ENCODE measurements around the gene ABHD18. TPM values are rescaled to one million over a fixed set of nuclear protein-coding genes. Genes with fewer than 3 reads are reported as not detected.
"Not testable (repeated sequence)": the region's sequence is repeated elsewhere in the genome, so short reads cannot be mapped to it uniquely, and the experiment has no call there.

The ABHD18 gene
- total RNA-seq, 2 experiments from 2014 or later = 18.4 to 18.6 TPM

DNA sequence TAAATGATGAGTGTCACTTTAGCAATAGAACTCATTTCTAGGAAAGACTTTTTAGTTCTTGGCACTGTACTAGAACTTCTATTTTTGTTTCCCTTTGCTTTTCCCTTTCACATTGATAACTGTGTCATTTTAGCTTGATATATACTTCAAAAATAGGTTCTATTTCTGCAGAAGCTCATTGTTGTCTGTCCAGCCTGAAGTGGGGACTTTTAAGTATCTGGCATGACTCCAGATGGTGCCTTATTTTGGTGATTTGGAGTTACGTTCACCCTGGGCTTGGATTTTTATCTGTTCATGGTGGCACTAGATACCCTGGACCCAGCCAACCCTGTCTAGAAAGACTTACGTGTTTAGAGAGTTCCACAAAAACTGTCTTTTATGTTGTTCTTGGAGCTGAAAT is 3.4 kb downstream of the ABHD18 start:
- no peak overlapping the region for H3K27ac Mint-ChIP-seq
- no peak for DNase-seq
- peaks cover 11% of the 10 kb centered on the region for H3K36me3 Mint-ChIP-seq
- no peaks in the 10 kb centered on the region for H3K27me3 Mint-ChIP-seq
- H3K4me1 Mint-ChIP-seq = peaks cover 28% of the 10 kb centered on the region
- no peaks in the 10 kb centered on the region for H3K9me3 Mint-ChIP-seq
- H3K4me3 Mint-ChIP-seq = no peak overlapping the region

DNA sequence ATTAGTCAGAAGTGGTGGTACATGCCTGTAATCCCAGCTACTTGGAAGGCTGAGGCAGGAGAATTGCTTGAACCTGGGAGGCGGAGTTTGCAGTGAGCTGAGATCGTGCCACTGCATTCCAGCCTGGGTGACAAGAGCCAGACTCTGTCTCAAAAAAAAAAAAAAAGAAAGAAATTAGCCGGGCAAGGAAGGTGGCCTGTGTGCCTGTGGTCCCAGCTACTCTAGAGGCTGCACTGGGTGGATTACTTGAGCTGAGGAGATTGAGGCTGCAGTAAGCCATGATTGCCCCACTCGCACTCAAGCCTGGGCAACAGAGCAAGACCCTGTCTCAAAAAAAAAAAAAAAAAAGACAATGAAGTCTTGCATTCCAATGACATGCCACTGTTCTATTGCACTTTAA is 5.7 kb downstream of the ABHD18 start:
- H3K27ac Mint-ChIP-seq = not testable (repeated sequence)

DNA sequence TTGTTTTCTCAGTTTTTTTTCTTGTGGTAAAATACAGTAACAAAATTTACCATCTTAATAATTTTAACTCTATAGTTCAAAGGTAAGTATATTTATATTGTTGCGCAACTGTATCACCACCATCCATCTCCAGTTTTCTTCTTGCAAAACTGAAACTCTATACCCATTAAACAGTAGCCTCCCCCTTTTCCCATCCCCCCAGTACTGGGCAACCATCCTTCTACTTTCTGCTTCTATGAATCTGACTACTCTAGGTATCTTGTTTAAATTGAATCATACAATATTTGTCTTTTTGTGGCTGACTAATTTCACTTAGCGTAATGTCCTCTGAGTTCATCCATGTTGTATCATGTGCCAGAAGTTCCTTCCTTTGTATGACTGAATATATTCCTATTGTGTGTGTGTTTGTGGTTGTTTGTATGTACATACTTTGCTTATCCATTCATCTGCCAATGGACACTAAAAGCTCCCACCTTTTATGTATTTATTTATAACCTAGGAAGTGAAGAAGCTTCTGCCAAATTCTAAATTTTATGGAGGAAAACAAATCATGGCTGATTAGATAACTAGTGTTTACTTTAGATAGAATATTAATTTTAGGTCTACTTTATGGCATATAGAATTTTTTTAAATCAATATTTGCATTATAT is 10.0 kb downstream of the ABHD18 start:
- no peak overlapping the region for H3K27ac Mint-ChIP-seq
- no peak for DNase-seq
- no peaks in the 10 kb centered on the region for H3K9me3 Mint-ChIP-seq
- H3K36me3 Mint-ChIP-seq = peaks cover 16% of the 10 kb centered on the region
- peaks cover 14% of the 10 kb centered on the region for H3K4me1 Mint-ChIP-seq
- no peak overlapping the region for H3K4me3 Mint-ChIP-seq
- H3K27me3 Mint-ChIP-seq = no peaks in the 10 kb centered on the region

More for the DNA sequence above, 5.7 kb downstream of the ABHD18 start:
- H3K36me3 Mint-ChIP-seq = peaks cover 18% of the 10 kb centered on the region
- not testable (repeated sequence) for DNase-seq, H3K9me3 Mint-ChIP-seq, H3K27me3 Mint-ChIP-seq, H3K4me3 Mint-ChIP-seq
- peaks cover 29% of the 10 kb centered on the region for H3K4me1 Mint-ChIP-seq

DNA sequence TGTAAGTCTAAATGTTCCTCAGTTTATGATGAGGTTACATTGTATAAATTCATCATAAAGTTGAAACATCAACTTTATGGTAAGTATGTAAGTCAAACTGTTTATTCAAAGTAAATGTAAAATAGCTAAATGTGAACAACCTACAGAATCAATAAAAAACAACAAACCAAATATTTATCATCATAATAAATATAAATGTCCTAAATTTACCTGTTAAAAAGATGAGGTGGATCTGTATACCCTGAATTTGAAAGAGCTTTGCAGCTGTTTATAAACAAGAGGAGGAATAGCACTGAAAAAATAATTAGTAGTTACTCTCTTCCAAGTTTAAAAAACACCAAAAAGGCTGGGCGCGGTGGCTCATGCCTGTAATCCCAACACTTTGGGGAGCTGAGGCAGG is 13.7 kb downstream of the ABHD18 start:
- no peak overlapping the region for H3K4me3 Mint-ChIP-seq
- peaks cover 4% of the 10 kb centered on the region for H3K4me1 Mint-ChIP-seq
- peaks cover 16% of the 10 kb centered on the region for H3K36me3 Mint-ChIP-seq
- no peaks in the 10 kb centered on the region for H3K9me3 Mint-ChIP-seq
- no peaks in the 10 kb centered on the region for H3K27me3 Mint-ChIP-seq
- H3K27ac Mint-ChIP-seq = no peak overlapping the region
- DNase-seq = no peak

DNA sequence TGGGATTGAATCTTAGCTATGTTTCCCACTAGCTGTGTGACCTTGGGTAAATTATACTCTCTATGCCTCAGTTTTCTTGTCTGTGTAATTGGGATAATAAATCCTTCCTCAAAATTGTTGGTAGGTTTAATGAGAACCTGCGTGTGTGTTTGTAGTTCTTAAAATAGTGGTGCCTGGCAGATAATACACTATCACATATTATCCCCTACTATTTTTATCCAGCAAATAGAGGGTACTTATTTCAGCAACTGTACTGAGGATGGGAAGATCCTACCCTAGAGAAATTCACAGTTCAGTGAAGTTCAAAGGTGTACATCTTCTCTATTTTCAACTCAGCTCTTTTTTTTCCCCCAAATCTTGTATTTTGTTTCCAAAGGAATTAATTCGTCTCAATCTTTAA is 17.2 kb downstream of the ABHD18 start:
- no peaks in the 10 kb centered on the region for H3K9me3 Mint-ChIP-seq
- H3K36me3 Mint-ChIP-seq = peaks cover 15% of the 10 kb centered on the region
- no peaks in the 10 kb centered on the region for H3K27me3 Mint-ChIP-seq
- no peak overlapping the region for H3K4me3 Mint-ChIP-seq
- H3K4me1 Mint-ChIP-seq = no peaks in the 10 kb centered on the region
- no peak overlapping the region for H3K27ac Mint-ChIP-seq
- DNase-seq = no peak

DNA sequence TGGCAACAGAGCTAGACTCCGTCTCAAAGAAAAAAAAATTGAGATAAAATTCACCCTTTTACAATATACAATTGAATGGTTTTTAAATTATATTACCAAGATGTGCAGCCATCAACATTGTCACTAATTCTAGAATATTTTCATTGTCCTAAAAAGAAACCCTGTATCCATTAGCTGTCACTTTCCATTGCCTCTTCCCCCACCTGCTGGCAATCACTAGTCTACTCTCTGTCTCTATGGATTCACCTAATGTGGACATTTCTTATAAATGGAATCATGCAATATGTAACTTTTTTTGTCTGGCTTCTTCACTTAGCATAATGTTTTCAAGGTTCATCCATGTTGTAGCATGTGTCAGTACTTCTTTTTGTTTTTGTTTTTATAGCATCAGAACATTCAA is 20.8 kb downstream of the ABHD18 start:
- Mint-ChIP-seq H3K4me3 (no peak overlapping the region), H3K36me3 (peaks cover 13% of the 10 kb centered on the region), H3K9me3 (no peaks in the 10 kb centered on the region), H3K27ac (no peak overlapping the region), H3K27me3 (no peaks in the 10 kb centered on the region), H3K4me1 (no peaks in the 10 kb centered on the region)
- no peak for DNase-seq

DNA sequence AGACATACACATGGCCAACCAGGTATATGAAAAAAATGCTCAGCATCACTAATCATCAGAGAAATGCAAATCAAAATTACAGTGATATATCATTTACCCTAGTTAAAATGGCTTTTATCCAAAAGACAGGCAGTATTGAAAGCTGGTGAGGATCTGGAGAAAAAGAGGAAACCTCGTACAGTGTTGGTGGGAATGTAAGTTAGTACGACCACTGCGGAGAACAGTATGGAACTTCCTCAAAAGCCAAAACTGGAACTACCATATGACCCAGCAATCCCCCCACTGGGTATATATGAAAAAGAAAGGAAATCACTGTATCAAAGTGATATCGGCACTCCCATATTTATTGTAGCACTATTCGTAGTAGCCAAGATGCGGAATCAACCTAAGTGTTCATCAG is 23.4 kb downstream of the ABHD18 start:
- no peak for DNase-seq
- H3K4me1 Mint-ChIP-seq = peaks cover 4% of the 10 kb centered on the region
- H3K4me3 Mint-ChIP-seq = no peak overlapping the region
- no peaks in the 10 kb centered on the region for H3K27me3 Mint-ChIP-seq
- peaks cover 14% of the 10 kb centered on the region for H3K36me3 Mint-ChIP-seq
- no peak overlapping the region for H3K27ac Mint-ChIP-seq
- no peaks in the 10 kb centered on the region for H3K9me3 Mint-ChIP-seq

DNA sequence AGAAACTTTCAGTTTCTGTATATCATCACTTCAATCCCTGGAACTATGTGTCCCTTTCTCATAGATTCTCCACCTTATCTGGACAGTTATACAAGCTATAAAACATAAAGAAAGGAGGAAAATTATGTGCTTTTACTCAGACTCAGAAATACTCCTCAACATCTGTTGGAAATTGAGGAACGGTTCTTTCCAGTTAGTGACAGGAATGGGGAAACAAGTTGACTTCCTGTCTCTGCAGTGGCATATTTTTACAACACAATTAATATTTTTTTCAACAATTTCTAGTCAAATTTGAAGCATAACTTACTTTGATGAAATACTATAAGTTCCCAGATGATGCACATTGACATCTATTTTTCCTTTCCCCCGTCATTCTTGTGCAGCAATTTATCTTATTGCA is 27.9 kb downstream of the ABHD18 start:
- Mint-ChIP-seq H3K27me3 (no peaks in the 10 kb centered on the region), H3K36me3 (peaks cover 33% of the 10 kb centered on the region), H3K4me3 (no peak overlapping the region), H3K9me3 (peaks cover 4% of the 10 kb centered on the region), H3K4me1 (peaks cover 11% of the 10 kb centered on the region), H3K27ac (no peak overlapping the region)
- no peak for DNase-seq

DNA sequence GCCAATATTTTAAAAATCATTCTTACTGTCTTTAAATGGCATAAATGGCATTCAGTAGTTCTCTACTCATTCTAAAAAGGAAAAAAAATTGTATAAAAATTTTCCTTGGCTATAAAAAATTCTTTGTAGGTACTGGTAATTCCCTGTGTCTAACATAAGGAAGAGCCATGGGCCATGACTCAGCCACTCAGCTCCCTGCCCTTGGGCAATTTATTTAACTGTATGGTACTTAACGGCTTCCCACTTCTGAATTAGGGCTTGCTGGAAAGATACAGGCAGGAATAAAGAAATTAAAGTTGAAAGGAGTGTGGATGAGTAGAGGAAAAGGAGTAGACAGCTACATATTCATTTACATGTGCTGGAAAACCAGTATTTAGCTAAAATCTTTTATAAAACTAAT is 30.6 kb downstream of the ABHD18 start:
- Mint-ChIP-seq H3K4me3 (no peak overlapping the region), H3K27ac (no peak overlapping the region), H3K9me3 (peaks cover 7% of the 10 kb centered on the region), H3K27me3 (no peaks in the 10 kb centered on the region), H3K4me1 (peaks cover 13% of the 10 kb centered on the region), H3K36me3 (peaks cover 52% of the 10 kb centered on the region)
- DNase-seq = no peak

DNA sequence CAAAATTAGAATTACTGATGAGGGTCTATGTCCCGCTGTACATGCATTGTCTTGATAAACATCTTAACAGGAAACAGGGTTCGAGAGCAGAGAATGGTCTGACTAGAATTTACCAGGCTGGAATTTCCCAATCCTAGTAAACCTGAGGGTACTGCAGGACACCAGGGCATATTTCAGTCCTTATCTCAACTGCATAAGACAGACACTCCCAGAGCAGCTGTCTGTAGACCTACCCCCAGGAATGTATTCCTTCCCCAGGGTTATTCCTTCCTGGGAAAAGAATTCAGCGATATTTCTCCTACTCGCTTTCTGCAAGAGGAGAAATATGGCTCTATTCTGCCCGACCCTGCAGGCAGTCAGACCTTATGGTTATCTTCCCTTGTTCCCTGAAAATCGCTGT is 31.3 kb downstream of the ABHD18 start:
- H3K27me3 Mint-ChIP-seq, H3K9me3 Mint-ChIP-seq, H3K27ac Mint-ChIP-seq, H3K4me3 Mint-ChIP-seq, DNase-seq: not testable (repeated sequence)
- Mint-ChIP-seq H3K36me3 (peaks cover 53% of the 10 kb centered on the region), H3K4me1 (peaks cover 20% of the 10 kb centered on the region)

DNA sequence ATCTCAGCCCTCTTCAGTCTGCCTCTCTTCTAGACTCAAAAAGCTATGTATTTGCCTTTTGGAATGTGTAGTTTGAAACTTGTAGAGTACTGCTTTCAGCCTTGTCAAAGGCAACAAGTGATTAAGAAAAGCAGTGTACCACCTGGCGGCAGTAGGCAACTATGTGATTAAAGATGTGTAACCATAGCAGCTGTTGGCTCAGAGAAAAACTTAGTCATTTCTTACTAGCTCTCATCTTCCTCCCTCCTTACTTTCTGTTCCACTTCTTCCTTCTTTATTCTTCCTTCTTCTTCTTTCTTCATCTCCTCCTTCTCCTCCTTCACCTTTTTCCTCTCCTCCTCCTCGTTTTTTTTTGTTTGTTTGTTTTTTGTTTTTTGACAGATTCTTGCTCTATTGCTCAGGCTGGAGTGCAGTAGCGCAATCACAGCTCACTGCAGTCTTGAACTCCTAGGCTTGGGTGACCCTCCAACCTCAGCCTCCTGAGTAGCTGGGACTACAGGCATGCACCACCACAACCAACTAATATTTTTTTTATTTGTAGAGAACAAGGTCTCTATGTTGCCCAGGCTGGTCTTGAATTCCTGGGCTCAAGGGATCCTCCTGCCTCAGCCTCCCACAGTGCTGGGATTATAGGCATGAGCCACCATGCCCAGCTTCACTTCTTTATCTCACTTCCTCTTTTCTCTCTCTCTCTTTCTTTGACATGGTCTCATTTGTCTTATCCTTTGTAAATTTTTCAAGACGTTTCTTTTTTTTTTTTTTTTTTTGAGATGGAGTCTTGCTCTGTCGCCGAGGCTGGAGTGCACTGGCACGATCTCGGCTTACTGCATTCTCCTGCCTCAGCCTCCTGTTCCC is 32.6 kb downstream of the ABHD18 start:
- H3K27ac Mint-ChIP-seq = peak overlapping the region; percentile 49
- H3K36me3 Mint-ChIP-seq = peaks cover 56% of the 10 kb centered on the region
- H3K4me1 Mint-ChIP-seq = peaks cover 23% of the 10 kb centered on the region
- H3K27me3 Mint-ChIP-seq = no peaks in the 10 kb centered on the region
- peaks cover 7% of the 10 kb centered on the region for H3K9me3 Mint-ChIP-seq
- no peak overlapping the region for H3K4me3 Mint-ChIP-seq
- peak; percentile 14 for DNase-seq

DNA sequence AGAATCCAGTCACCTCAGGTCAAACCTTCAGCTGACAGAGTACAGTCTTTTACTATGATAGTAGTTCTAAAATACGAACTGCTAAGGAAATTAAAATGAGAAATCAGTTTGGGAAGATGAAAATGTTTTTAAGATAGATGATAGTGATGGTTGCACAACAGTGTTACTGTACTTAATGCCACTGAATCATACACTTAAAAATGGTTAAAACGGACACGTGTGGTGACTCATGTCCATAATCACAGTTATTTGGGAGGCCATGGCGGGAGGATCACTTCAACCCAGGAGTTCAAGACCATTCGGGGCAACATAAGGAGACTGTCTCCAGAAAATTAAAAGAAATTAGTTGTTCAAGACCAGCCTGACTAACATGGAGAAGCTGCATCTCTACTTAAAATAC is 41.4 kb downstream of the ABHD18 start:
- no peaks in the 10 kb centered on the region for H3K9me3 Mint-ChIP-seq
- no peak for DNase-seq
- H3K4me1 Mint-ChIP-seq = peaks cover 2% of the 10 kb centered on the region
- no peak overlapping the region for H3K4me3 Mint-ChIP-seq
- H3K36me3 Mint-ChIP-seq = peaks cover 21% of the 10 kb centered on the region
- no peak overlapping the region for H3K27ac Mint-ChIP-seq
- no peaks in the 10 kb centered on the region for H3K27me3 Mint-ChIP-seq

DNA sequence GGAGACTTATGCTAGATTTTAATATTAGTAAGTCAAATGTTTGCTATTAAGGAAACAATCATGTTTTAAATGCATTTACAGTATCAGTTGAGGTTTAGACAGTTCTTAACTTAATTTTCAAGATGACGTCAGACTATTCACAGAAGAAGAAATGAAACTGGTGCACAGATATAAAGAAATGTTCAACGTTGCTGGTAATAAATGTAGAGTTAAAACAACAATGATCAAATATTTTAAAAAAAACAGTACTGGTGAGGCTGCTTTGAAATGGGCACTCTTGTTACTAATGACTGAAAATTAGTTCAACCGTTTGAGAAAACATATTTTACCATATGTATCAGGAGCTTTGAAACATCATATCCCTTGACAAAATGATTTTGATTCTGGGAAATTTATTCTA is 44.2 kb downstream of the ABHD18 start:
- no peaks in the 10 kb centered on the region for H3K27me3 Mint-ChIP-seq
- no peak overlapping the region for H3K27ac Mint-ChIP-seq
- no peak for DNase-seq
- no peak overlapping the region for H3K4me3 Mint-ChIP-seq
- no peaks in the 10 kb centered on the region for H3K4me1 Mint-ChIP-seq
- peaks cover 31% of the 10 kb centered on the region for H3K36me3 Mint-ChIP-seq
- no peaks in the 10 kb centered on the region for H3K9me3 Mint-ChIP-seq

DNA sequence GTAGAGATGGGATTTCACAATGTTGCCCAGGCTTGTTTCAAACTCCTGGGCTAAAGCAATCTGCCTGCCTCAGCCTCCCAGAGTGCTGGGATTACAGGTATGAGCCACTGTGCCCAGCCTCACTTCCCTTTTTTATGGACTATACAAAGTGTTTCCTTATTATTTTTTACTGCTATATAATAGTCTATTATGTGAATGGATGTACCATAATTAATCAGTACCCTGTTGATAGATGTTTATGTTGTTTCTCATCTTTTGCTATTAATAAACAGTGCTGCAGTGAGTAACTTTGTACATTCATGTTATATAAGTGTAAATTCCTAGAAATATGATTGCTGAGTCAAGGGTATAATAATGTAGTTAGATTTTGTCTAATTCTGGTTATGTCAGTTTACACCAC is 60.1 kb downstream of the ABHD18 start:
- Mint-ChIP-seq H3K9me3 (no peaks in the 10 kb centered on the region), H3K36me3 (peaks cover 31% of the 10 kb centered on the region), H3K4me1 (no peaks in the 10 kb centered on the region), H3K27me3 (no peaks in the 10 kb centered on the region), H3K4me3 (no peak overlapping the region), H3K27ac (no peak overlapping the region)
- DNase-seq = no peak

DNA sequence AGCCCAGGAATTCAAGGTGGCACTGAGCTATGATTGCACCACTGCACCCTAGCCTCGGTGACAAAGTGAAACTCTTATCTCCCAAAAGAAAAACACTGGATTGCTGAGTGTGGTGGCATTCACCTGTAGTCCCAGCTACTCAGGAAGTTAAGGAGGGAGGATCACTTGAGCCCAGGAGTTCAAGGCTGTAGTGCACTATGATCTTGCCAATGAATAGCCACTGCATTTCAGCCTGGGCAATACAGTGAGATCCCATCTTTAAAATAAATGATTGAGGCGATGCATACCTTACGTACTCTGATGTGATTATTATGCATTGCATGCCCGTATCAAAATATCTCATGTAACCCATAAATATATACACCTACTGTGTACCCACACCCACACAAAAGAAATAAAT is 64.7 kb downstream of the ABHD18 start:
- H3K27me3 Mint-ChIP-seq = no peaks in the 10 kb centered on the region
- no peaks in the 10 kb centered on the region for H3K4me1 Mint-ChIP-seq
- no peaks in the 10 kb centered on the region for H3K9me3 Mint-ChIP-seq
- H3K27ac Mint-ChIP-seq = no peak overlapping the region
- H3K36me3 Mint-ChIP-seq = peaks cover 17% of the 10 kb centered on the region
- H3K4me3 Mint-ChIP-seq = no peak overlapping the region
- DNase-seq = no peak
